Loucy (cell line): Measurements from ENCODE around the gene CD83.

Experiments used
- CTCF ChIP-seq: fragments of 200-600 bp; sonication (generic); conservative IDR thresholded peaks from 2 replicates; pipeline ENCODE4 v1.5.1; 2014; ENCODE audit warnings: mild to moderate bottlenecking, antibody characterized with exemption, low read length
- EZH2phosphoT487 ChIP-seq: fragments of 200-600 bp; IDR thresholded peaks from 2 replicates; pipeline ENCODE4 v1.6.1; 2018; ENCODE audit warnings: antibody characterized with exemption, mild to moderate bottlenecking, moderate library complexity, borderline replicate concordance

- TF ChIP-seq CTCF (peak; percentile 30), EZH2phosphoT487 (no peak)
Measured at GRCh38 chr6:14117158-14118090, at the start of gene CD83.
